Dermis blood vessel endothelial cell (primary cell): ENCODE measurements around the gene LAMA3. TPM values are rescaled to one million over a fixed set of nuclear protein-coding genes. Genes with fewer than 3 reads are reported as not detected.

Source experiments
- DNase-seq: peaks from one replicate; pipeline ENCODE4 v3.0.0; 2010
- total RNA-seq: library from RNA; depleted of rRNA; stranded (reverse); fragments of >200 nt; gene quantifications from 2 replicates; pipeline ENCODE4 v1.2.3, GENCODE V29; 2014

Gene LAMA3
- total RNA-seq, 1 donor from 2014 or later, result 14.1 TPM

DNA sequence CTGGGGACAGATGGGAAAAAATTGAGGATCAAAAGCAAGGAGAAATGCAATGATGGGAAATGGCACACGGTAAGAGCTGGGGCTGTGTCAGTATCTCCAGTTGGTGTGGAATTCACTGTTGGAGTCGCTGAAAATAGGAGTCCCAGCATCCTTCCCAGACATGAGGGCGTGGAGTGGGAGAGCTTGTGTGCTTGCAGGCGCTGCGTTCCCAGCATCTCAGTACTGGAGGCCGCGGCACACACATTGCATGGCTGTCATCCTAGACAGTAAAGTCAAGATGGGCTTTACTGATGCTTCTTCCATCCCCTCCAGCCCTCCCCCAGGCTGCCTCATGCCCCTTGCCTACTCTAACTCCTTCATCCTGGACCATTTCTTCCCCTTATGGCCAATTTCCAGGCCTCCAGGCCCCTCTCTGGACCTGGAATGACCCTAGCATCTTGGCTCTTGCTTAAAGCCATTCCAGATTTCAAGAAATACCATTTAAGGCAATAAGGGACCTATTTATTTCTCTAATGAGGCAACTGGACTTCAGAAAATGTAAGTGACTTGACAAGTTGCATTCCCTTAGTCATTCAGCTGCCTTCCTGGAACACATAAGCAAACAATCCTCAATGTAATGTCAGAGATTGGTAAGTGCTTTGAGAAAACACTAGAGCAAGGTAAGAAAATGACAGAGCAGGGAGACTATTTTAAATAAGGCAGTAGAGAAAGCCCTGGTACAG lies 254.8 kb downstream of the LAMA3 start:
- no peak for DNase-seq

DNA sequence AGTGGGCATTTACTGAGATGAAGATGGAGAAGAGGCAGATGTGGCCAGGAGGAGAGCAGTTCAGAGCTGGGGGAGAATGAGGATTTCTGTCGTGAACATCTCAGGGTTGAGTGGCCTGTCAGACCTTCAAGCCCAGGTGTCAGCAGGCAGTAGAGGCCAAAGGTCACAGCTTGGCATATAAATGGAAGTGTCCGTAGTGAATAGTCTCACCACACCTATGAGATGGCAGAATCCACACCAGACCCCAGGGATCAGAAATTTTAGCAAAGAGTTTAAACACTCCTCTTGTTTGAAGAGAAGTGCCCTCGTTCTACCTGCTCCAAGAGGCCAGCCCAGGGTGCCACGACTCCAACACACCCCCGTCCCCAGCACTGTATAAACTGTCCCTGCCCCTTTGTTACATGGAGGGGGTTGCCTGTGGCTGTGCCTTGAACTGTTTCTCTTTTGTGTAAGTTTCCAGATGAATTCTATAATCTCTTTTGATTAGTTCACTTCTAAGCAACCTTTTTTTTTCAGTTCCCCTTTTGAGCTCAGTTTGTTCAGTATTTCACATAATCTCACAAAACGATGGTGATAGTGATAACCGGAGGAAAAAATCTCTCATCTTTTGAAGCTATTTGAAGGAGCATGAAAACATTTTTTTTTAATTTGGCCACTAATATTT lies 256.3 kb downstream of the LAMA3 start:
- DNase-seq, result no peak

DNA sequence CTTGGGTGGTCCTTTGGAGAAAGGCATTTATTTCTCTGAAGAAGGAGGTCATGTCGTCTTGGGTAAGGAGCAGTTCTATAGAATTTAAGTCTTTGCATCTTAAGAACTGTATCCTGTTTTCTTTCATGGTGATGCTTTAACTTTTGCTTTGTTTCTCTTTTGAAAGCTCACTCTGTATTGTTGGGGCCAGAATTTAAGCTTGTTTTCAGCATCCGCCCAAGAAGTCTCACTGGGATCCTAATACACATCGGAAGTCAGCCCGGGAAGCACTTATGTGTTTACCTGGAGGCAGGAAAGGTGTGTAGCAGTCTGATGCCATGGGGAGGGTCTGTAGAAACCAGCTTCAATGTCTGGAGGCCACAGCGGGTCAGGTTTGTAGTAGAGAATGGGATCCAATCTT lies 260.6 kb downstream of the LAMA3 start:
- DNase-seq, result no peak

DNA sequence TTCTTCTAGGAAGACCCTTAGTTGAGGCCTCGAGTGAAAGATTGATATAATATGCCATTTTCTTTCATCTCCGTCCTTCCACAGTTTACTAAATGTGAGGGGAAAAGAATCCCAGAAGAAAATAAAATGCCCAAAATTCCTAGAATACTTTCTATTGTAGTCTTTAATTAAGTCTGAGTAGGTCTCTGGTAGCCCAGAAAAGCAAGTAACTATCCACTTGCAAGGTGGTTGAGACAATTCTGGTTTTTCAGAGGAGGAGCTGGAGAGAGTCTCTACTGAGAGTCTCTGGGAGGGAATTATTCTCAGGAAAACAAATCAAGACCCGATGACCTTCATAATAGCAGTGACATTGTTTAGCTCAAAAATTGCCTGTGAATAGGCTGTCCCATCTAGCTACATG lies 261.4 kb downstream of the LAMA3 start:
- DNase-seq, result no peak

DNA sequence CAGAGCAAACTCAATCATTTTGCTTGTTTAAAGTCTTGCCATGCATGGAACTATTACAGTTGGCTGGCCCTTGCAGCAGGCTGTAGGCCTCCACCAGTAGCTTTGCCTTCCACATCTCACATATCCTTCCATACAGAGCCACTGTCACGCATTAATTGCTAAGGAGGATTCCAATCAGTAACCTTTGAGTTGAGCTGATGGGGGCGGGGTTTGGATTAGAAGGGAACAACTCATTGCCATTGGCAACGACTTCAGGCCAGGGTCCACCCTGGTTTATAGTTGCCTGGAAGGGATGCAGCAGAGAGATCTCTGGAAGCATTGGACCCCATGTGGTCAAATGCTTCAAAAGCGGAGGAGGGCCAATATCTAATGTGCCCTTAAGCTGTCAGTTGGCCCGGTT lies 262.0 kb downstream of the LAMA3 start:
- DNase-seq, result no peak

DNA sequence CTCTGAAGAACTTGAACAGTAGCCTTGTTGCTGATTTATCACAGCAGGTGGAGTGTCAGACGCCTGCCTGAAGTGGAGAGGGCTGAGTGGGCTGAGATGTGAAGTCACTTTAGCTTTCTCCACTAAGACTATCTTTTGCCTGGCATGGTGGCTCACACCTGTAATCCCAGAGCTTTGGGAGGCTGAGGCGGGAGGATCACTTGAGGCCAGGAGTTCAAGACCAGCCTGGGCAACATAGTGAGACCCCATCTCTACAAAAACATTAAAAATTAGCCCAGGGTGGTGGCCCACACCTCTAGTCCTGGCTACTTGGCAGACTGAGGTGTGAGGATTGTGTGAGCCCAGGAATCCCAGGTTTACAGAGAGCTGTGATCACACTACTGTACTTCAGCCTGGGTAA lies 264.7 kb downstream of the LAMA3 start:
- no peak for DNase-seq

DNA sequence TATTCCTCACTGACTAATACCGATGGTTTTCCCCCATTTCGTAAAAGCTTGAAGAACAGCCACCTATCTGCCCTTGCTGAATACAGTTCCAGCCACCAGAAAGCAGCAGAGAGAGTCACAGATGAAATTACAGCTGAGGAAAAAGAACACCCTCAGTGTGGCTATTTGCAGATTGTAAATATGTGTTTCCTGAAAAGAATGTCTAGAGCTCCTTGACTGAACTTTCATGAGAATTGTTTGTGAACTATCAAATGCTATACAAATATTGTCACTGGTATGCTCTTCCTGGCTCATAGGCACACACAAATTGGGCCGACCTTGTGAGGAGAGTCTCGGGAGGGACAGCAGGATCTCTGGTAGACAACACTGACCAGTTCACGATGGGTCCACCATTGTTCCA lies 267.2 kb downstream of the LAMA3 start:
- DNase-seq, result no peak

DNA sequence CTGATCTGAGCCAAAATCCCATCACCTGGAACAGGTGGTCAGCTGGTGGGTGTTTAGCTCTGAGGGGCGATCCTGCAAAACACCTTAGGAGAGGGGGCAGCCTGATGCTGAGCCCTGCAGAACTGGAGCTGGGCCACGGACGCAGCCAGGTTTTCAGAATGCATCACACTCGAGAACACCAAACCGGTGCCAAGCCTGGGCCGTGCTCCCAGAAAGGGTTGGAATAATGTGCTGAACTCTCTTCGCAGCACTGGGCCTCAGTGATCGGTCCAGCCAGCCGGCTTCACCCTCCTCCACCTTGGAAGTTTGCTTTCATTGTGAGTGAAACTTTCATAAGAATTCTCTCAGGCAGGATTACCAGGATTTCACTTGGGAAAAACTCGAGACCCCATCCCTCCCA lies 268.8 kb downstream of the LAMA3 start:
- DNase-seq, result no peak

DNA sequence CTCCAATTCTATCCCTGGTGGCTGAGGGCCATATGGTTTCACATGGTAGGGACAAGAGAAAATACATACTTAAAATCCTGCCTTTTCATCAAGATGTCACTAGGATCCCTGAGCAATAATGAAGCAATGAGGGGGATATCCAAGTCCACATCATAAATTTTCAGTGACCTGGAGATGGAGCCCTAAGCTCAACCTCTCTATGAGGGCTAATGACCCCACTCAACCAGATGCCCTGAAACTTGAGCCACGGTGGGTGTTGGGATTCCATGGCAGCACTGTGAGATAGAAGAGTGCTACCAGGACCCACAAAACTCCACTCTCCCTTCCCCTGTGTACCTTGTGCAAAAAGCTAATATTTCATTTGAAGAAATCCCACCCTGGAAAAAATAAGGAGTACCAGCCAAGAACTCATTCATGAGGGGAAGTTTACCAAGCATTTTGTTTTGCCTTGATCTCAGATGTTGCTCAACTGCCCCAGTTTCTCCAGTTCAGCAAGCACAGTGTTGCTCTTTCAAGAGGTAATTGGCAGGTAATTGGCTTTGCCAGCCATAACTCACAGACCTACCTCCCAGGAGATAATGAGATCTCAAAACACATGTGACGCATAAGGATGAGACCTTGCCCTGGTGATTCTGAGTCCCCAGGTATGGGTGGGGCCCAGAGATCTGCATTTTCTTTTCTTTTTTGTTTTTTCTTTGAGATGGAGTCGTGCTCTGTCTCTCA lies 274.4 kb downstream of the LAMA3 start:
- no peak for DNase-seq

DNA sequence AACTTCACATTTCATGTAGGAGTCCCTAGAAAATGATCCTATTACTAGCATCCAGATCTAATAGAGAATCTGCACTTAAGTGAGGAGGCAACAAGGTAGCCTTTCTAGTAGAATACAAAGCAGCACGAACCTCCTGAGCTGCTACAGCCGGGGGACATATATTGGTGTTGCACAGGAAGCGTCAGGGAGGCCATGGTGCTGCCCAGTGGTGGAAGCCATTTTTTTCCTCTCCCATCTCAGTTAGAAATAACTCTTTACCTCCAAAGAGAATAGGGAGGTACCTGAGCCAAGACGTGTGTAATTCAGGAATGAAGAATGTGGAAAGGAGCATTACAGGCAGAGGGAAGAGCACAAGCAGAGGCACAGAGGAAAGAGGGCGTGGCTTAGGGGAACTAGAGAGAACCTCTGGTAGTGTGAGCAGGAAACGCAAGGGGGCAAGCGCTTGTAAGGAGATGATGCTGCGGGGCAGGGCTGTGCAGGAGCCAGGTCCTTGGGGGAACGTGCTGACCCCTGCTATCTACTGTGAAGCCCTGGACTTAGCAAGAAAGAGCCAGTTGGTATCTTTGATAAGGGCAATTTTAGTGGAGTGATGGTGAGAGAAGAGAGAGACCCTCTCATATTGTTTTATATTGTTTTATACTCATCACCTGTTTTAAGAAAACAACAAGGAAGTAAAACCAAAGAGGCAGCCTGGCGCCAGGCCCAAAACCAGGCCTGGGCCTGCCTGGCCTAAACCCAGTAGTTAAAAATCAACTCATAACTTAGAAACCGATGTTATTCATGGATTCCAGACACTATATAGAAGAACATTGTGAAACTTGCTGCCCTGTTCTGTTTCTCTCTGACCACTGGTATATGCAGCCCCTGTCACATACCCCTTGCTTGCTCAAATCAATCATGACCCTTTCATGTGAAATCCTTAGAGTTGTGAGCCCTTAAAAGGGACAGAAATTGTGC lies 275.3 kb downstream of the LAMA3 start:
- no peak for DNase-seq

DNA sequence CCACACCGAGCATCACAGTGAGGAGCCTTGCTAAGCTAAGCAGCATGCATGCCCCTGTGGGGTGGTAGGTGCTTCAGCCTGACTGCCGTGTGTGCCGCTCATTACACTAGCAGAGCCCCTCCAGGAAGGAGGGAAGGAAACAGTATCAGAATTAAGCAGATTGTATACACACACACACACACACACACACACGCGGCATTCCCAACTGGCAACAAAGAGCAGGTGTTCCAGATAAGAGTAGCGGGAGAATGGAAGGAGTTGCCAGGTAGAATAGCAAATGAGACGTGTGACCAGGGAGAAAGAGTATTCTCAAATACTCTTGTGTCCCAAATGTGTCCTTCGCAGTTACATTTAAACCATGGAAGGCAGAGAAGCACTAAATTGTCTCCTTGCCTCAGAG lies 277.7 kb downstream of the LAMA3 start:
- no peak for DNase-seq

DNA sequence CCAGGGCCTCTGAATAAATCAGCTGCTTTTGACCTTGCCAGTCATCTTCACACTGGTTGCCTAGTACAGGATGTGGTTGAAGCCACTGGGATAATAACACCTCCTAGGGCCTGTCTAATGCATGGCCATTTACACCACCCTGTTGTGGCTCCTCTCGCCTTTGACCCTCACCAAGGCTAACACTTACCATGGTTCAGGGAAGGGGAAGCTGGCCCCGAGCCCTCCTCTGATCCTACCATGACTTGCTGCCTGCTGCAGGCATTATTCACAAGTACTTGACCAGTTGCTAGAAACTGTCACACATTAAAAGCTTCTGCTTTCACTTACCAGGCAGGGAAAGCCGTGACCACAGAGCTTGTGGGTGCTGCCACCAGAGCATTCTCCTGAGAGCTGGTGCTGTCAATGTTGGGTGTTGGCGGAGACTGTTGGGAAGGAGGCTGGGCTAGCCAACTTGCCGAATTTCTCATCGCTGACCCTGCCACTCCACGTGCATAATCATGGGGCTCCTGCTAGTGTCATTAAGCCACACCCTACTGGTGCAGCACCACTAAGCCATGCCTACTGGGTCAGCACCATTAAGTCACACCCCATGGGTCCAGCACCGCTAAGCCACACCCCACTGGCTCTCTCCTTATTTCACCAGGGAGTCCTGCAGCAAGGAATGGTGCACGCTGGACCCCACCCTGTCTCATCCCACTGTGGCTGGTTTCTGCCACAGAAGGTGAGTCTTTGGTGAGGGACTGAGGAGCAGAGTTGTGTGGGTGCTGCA lies 278.3 kb downstream of the LAMA3 start:
- DNase-seq, result no peak

DNA sequence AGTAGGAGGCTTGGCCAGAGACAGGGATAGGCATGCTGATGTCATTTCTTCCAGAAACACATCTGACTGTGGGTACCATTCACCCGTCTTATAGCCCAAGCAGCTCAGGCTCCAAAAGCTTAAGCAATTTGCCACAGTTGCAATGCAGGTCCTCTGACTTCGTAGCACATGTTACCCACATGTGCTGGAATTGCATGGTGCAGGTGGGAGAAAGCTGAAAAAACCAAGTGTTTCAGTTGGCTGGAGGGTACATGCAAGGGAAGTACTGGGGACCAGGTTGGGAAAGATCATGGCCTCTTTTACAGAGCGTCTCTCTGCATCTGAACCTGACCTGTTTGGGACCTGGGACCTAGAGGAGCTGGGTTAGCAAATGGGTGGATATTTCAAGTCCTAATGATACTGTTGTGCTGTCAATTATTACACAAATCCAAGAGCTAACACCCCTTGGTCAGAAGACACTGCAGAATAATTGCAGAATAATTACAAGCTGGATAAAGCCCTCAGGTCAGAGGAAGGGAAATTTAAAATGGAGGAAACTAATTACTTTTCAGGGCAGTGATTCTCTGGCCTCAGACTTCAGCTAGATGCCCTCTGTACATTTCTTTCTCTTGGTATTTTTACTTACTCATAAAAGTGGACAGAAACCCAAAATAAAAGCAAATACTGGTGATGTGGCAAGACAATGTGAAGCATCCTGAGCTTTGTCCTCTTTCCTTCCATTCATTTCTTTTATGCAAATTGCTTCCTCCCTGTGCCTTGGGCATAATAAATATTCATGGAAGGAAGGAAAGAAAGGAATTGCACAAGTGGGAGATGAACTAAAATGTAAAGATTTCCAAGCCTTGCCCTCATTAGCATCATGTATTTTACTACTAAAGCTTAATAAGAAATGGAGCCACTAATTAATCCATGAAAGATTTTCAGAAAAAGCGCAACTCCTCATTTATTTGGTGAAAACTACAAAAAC lies 279.7 kb downstream of the LAMA3 start:
- no peak for DNase-seq

DNA sequence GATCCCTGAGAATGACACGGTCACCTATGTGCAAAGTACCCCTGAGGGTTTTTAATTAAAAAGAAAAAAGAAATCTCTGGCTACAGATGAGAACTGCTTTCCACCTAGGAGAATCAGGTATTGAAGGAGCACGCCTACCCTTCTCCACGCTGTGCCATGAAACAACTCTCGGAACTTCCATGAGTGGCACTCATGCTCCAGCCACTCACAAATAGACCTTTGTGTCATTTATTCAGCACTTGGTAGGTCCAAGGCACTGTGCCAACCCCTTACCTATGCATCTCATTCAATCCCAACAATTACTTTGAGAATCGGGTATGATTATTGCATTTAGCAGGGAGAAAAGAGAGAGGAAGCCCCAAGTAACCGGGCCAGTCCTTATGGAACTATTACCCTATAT lies 280.4 kb downstream of the LAMA3 start:
- no peak for DNase-seq

DNA sequence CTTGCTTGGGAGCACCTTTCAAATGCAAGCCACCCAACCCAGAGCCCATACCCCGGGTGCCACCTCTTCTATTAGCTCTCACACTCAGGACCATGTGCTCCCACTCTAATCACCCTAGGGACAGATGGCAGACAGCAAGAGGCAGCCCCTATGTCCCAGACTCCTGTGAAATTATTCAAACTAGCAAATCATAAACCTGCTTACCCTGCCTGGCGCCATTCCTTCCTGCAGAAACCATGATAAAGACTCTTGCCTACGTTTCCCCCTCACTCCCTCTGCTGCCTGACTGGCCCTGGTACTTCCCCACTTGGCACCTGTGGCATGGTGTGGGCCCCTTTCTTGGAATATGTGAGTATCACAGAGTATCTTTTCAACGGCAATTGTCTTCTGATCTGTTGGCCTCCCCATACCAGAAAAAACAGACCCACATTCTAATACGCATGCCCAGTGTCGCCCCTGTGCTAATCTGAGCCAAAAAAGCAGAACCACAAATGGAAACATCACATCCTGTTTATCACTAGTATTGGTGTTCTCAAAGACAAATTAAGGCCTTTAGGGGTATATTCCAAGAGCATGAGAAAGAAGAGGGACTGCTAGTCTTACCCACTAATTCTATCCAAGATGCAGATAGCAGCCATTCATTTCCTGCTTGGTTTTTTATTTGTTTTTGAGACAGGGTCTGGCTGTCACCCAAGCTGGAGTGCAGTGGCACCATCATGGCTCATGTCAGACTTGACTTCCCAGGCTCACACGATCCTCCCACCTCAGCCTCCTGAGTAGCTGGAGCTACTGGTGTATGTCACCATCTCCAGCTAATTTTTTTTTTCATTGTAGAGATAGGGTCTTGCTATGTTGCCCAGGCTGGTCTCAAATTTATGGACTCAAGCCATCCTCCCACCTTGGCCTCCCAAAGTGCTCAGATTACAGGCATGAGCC lies 281.2 kb downstream of the LAMA3 start:
- no peak for DNase-seq

DNA sequence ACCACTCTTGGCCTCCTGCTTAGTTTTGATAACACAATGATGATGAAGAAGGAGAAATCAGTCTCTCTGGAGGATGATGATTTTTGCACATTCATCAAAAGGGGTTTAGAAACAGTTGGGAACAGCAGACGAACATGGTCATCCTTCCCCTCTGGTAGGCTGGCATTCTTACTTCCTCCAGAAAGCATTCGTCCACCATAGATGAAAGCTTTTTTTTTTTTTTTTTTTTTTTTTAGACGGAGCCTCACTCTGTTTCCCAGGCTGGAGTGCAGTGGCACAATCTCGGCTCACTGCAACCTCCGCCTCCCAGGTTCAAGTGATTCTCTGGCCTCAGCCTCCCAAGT lies 281.8 kb downstream of the LAMA3 start:
- no peak for DNase-seq

DNA sequence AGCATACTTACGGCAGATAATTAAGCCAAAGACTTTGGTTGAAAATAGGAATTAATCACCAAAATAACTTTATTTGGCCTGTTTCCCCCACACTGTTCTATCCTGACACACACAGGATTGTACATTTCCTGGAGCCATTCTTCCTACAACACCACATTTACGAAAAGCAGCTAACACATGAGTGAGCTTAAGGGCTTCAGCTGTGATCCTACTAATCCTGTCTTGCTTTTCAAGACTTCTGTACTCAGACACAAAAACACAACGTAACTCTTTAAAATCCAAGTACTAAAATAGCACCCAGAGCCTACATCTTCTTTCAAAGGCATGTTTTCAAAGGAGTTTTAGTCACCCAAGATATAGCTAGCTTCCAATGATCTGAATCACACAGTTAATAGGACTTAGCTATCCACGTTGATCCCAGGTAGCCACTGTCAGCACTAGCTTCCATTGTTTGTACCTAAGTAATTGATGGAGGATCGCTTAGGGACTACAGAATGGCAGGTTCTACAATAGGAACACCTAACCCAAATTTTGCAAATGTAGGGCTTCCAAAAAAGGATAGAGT lies 282.5 kb downstream of the LAMA3 start:
- DNase-seq, result no peak

DNA sequence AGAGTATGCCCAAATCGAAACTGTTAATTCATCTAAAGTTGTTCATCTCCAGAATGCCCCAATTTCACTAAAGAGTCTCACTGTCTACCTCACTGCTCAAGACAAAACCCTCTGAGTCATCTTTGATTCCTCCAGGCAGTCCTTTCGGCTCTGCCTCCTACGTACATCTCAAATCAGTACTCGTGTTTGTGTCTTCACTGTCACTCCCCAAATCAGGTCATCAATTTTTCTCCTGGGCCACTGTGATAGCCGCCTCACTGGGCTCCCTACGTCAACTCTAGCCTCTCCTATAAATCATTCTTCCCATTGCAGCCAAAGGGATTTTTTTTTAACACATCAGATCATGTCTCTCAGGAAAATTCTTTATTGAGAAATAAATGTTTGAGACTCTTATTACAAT lies 283.2 kb downstream of the LAMA3 start:
- no peak for DNase-seq

DNA sequence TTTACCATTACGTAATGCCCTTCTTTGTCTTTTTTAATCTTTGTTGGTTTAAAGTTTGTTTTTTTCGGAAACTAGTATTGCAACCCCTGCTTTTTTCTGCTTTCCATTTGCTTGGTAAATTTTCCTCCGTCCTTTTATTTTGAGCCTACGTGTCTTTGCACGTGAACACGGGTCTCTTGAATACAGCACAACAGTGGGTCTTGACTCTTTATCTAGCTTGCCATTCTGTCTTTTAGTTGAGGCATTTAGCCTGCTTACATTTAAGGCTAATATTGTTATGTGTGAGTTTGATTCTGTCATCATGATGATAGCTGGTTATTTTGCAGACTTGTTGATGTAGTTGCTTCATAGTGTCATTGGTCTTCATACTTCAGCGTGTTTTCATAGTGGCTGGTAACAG lies 287.9 kb downstream of the LAMA3 start:
- DNase-seq, result no peak
